ENCODE data around the gene MRPL4.

- no peak for TF ChIP-seq CBFB (CRISPR knock-in tag; IDR thresholded peaks at IDR 0.05; ENCODE audit: low read depth)
- no peak for TF ChIP-seq CTCF (IDR thresholded peaks at IDR 0.05)
- TF ChIP-seq, protein P1, sequence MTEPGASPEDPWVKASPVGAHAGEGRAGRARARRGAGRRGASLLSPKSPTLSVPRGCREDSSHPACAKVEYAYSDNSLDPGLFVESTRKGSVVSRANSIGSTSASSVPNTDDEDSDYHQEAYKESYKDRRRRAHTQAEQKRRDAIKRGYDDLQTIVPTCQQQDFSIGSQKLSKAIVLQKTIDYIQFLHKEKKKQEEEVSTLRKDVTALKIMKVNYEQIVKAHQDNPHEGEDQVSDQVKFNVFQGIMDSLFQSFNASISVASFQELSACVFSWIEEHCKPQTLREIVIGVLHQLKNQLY (CRISPR knock-in tag; IDR thresholded peaks at IDR 0.05) = no peak
- no peak for TF ChIP-seq TEAD1 (CRISPR knock-in tag; IDR thresholded peaks at IDR 0.05)
- TF ChIP-seq HMGA2 (CRISPR knock-in tag; IDR thresholded peaks at IDR 0.05) = no peak
Measured at GRCh38 chr19:10246511-10246910, 5.5 kb upstream of the MRPL4 start.

Data from WTC11 (cell line).